ENCODE results near the gene OSR1. TPM values are rescaled to one million over a fixed set of nuclear protein-coding genes. Genes with fewer than 3 reads are reported as not detected.

The OSR1 gene
- total RNA-seq, 1 donor from 2014 or later, result not detected

- H3K27me3 Mint-ChIP-seq (ENCODE audit: insufficient read depth, low read depth), result peaks cover 6% of the 10 kb centered on the region
- H3K4me1 Mint-ChIP-seq, result peaks cover 3% of the 10 kb centered on the region
- no peak overlapping the region for H3K4me3 ChIP-seq
- H3F3A ChIP-seq (ENCODE audit: low read depth), result no peaks in the 10 kb centered on the region
- no peaks in the 10 kb centered on the region for H3K4me1 ChIP-seq
- no peaks in the 10 kb centered on the region for H3K36me3 Mint-ChIP-seq
- H3K27ac ChIP-seq, result no peak overlapping the region
- H4K20me1 ChIP-seq (ENCODE audit: low read depth), result no peaks in the 10 kb centered on the region
- TF ChIP-seq EZH2phosphoT487 (IDR thresholded peaks at IDR 0.05) (no peak), EZH2 (IDR thresholded peaks at IDR 0.05) (no peak)
- no peaks in the 10 kb centered on the region for H3K9me3 ChIP-seq (ENCODE audit: low read depth)
- H3K79me2 ChIP-seq (ENCODE audit: low read depth), result no peaks in the 10 kb centered on the region
- no peak for DNase-seq (ENCODE audit: low spot score)
- H3K4me3 Mint-ChIP-seq, result no peak overlapping the region
- H3K27ac Mint-ChIP-seq, result no peak overlapping the region
- H2AFZ ChIP-seq (replicated peaks), result no peak overlapping the region
- H3K4me2 ChIP-seq, result no peak overlapping the region
- H3K9ac ChIP-seq, result no peak overlapping the region
- H3K27me3 ChIP-seq, result no peaks in the 10 kb centered on the region
- no peaks in the 10 kb centered on the region for H3K36me3 ChIP-seq
- peaks cover 2% of the 10 kb centered on the region for H3K9me3 Mint-ChIP-seq
These were observed 30.9 kb downstream of the OSR1 start for GRCh38 chr2:19327496-19327895.

GRCh38 chr2:19321946-19322345 is 36.5 kb downstream of the OSR1 start:
- Mint-ChIP-seq H3K9me3 (peaks cover 2% of the 10 kb centered on the region), H3K4me1 (peaks cover 2% of the 10 kb centered on the region)
- no peak for TF ChIP-seq CTCF (IDR thresholded peaks at IDR 0.05)
- no peak for TF ChIP-seq EZH2 (IDR thresholded peaks at IDR 0.05)
- no peak for TF ChIP-seq EZH2phosphoT487 (IDR thresholded peaks at IDR 0.05)

GRCh38 chr2:19320813-19321212 is 37.6 kb downstream of the OSR1 start:
- no peak overlapping the region for H3K4me3 Mint-ChIP-seq
- Histone ChIP-seq H3K9ac (no peak overlapping the region), H3K4me1 (no peaks in the 10 kb centered on the region)

More at GRCh38 chr2:19321946-19322345, 36.5 kb downstream of the OSR1 start:
- Histone ChIP-seq H3K9me3 (ENCODE audit: low read depth) (no peaks in the 10 kb centered on the region), H2AFZ (replicated peaks) (no peak overlapping the region), H3F3A (ENCODE audit: low read depth) (no peaks in the 10 kb centered on the region), H3K9ac (no peak overlapping the region), H3K4me1 (no peaks in the 10 kb centered on the region), H3K4me2 (no peak overlapping the region), H3K36me3 (no peaks in the 10 kb centered on the region), H4K20me1 (ENCODE audit: low read depth) (no peaks in the 10 kb centered on the region), H3K27me3 (no peaks in the 10 kb centered on the region), H3K79me2 (ENCODE audit: low read depth) (no peaks in the 10 kb centered on the region), H3K4me3 (no peak overlapping the region), H3K27ac (no peak overlapping the region)
- Mint-ChIP-seq H3K27ac (no peak overlapping the region), H3K36me3 (no peaks in the 10 kb centered on the region), H3K27me3 (ENCODE audit: insufficient read depth, low read depth) (peaks cover 6% of the 10 kb centered on the region), H3K4me3 (no peak overlapping the region)
- no peak for DNase-seq (ENCODE audit: low spot score)

More at GRCh38 chr2:19320813-19321212, 37.6 kb downstream of the OSR1 start:
- no peak for DNase-seq (ENCODE audit: low spot score)
- Histone ChIP-seq H4K20me1 (ENCODE audit: low read depth) (no peaks in the 10 kb centered on the region), H3K27me3 (no peaks in the 10 kb centered on the region), H2AFZ (replicated peaks) (no peak overlapping the region), H3K36me3 (no peaks in the 10 kb centered on the region), H3F3A (ENCODE audit: low read depth) (no peaks in the 10 kb centered on the region), H3K4me2 (no peak overlapping the region), H3K4me3 (no peak overlapping the region), H3K27ac (no peak overlapping the region), H3K79me2 (ENCODE audit: low read depth) (no peaks in the 10 kb centered on the region), H3K9me3 (ENCODE audit: low read depth) (no peaks in the 10 kb centered on the region)
- Mint-ChIP-seq H3K27ac (no peak overlapping the region), H3K4me1 (no peaks in the 10 kb centered on the region), H3K36me3 (no peaks in the 10 kb centered on the region), H3K9me3 (peaks cover 2% of the 10 kb centered on the region), H3K27me3 (ENCODE audit: insufficient read depth, low read depth) (peaks cover 6% of the 10 kb centered on the region)
- TF ChIP-seq EZH2 (IDR thresholded peaks at IDR 0.05), result no peak
- no peak for TF ChIP-seq CTCF (IDR thresholded peaks at IDR 0.05)
- no peak for TF ChIP-seq EZH2phosphoT487 (IDR thresholded peaks at IDR 0.05)

All from neural progenitor cell (in vitro differentiated cells).